ENCODE measurements around the gene MED13L. TPM values are rescaled to one million over a fixed set of nuclear protein-coding genes. Genes with fewer than 3 reads are reported as not detected.

Gene MED13L
- total RNA-seq, 1 donor from 2014 or later, result 147 TPM

GRCh38 chr12:116246490-116247179 lies 30.9 kb downstream of the MED13L start:
- no peak for ATAC-seq
- intact Hi-C loops (cut with DNase I), result no loop called here
- TF ChIP-seq CTCF (IDR thresholded peaks at IDR 0.05), result no peak

DNA sequence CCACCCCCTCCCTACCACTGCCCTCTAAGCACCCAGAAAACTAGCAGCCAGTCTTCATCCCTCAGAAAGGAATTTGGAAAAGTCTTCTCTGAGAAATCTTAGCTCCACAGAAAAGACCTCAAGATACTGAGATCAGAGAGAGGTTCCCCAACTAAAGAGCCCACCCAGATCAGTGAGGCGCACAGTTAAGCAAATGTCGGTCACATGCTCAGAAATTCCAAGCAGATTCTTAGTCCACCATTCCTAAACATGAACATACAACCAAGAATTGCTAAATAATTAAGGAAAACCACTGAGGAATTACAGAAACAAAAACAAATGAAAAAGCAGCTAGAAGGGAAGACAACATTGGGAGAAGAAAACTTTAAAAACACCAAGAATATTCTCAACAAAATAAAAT lies 32.3 kb downstream of the MED13L start:
- TF ChIP-seq CTCF (IDR thresholded peaks at IDR 0.05), result no peak
- H3K4me1 ChIP-seq, result peaks cover 63% of the 10 kb centered on the region
- no peaks in the 10 kb centered on the region for H3K27me3 ChIP-seq
- H3K27ac ChIP-seq, result no peak overlapping the region
- H3K36me3 ChIP-seq, result no peaks in the 10 kb centered on the region
- no peak for ATAC-seq
- intact Hi-C loops (cut with DNase I), result no loop called here
- DNase-seq, result no peak
- no peaks in the 10 kb centered on the region for H3K9me3 ChIP-seq
- no peak overlapping the region for H3K4me3 ChIP-seq

More at GRCh38 chr12:116246490-116247179, 30.9 kb downstream of the MED13L start:
- no peak overlapping the region for H3K4me3 ChIP-seq
- no peaks in the 10 kb centered on the region for H3K27me3 ChIP-seq
- peaks cover 7% of the 10 kb centered on the region for H3K9me3 ChIP-seq
- peaks cover 54% of the 10 kb centered on the region for H3K4me1 ChIP-seq
- H3K27ac ChIP-seq, result no peak overlapping the region
- no peaks in the 10 kb centered on the region for H3K36me3 ChIP-seq
- no peak for DNase-seq

GRCh38 chr12:116244474-116245090 lies 32.9 kb downstream of the MED13L start:
- DNase-seq (no peak), ATAC-seq (no peak)
- TF ChIP-seq CTCF (IDR thresholded peaks at IDR 0.05), result no peak
- Histone ChIP-seq H3K36me3 (no peaks in the 10 kb centered on the region), H3K4me1 (peaks cover 63% of the 10 kb centered on the region), H3K9me3 (no peaks in the 10 kb centered on the region), H3K27ac (no peak overlapping the region), H3K4me3 (no peak overlapping the region), H3K27me3 (no peaks in the 10 kb centered on the region)
- intact Hi-C loops (cut with DNase I), result no loop called here

DNA sequence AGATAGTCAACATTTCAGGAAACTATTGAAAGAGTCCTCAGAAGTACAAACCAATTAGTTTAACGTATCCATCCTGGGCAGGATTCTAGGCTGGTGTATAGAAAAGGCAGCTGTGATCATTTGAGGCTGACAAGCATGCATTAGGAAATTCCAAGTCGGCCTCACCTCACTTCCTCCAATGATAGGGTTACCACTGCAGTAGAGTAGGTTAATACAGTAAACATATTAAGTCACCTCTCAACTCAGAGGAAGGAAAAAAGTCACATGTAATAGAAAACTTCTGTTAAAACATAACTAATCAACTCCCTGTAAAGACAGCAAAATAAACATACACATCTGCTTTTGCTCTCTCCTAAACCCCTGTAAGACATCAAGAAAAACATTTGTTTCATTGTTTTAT lies 33.5 kb downstream of the MED13L start:
- Histone ChIP-seq H3K27me3 (no peaks in the 10 kb centered on the region), H3K4me3 (no peak overlapping the region), H3K27ac (no peak overlapping the region), H3K36me3 (no peaks in the 10 kb centered on the region), H3K4me1 (peaks cover 63% of the 10 kb centered on the region), H3K9me3 (no peaks in the 10 kb centered on the region)
- peak; percentile 82 for ATAC-seq
- no peak for DNase-seq
- intact Hi-C loops (cut with DNase I), result no loop called here
- TF ChIP-seq CTCF (IDR thresholded peaks at IDR 0.05), result no peak

- DNase-seq, result no peak
- Histone ChIP-seq H3K36me3 (no peaks in the 10 kb centered on the region), H3K27me3 (no peaks in the 10 kb centered on the region), H3K27ac (no peak overlapping the region), H3K4me3 (no peak overlapping the region), H3K9me3 (no peaks in the 10 kb centered on the region), H3K4me1 (peaks cover 64% of the 10 kb centered on the region)
- no peak for ATAC-seq
- intact Hi-C loops (cut with DNase I), result no loop called here
- no peak for TF ChIP-seq CTCF (IDR thresholded peaks at IDR 0.05)
These were observed 34.8 kb downstream of the MED13L start for GRCh38 chr12:116242740-116243139.
